Activated CD8-positive, alpha-beta memory T cell treated with anti-CD3 and anti-CD28 coated beads, Interleukin-2, amount 50 U/mL, for 1 hour (primary cell): ENCODE data around the gene TOR1AIP2.

Experiments
- DNase-seq: peaks from one replicate; pipeline ENCODE4 v3.0.0-alpha.2; 2020; ENCODE audit errors: extremely low read depth

Gene TOR1AIP2

GRCh38 chr1:179825798-179826460 lies 51.7 kb downstream of the TOR1AIP2 start:
- DNase-seq: no peak

GRCh38 chr1:179825206-179825605 lies 52.4 kb downstream of the TOR1AIP2 start:
- DNase-seq: no peak

GRCh38 chr1:179824265-179824664 lies 53.3 kb downstream of the TOR1AIP2 start:
- no peak for DNase-seq

- no peak for DNase-seq
Measured at GRCh38 chr1:179823693-179824092, 53.9 kb downstream of the TOR1AIP2 start.

- no peak for DNase-seq
Measured at GRCh38 chr1:179822065-179822464, 55.5 kb downstream of the TOR1AIP2 start.

- DNase-seq: no peak
Measured at GRCh38 chr1:179821524-179821923, 56.1 kb downstream of the TOR1AIP2 start.

GRCh38 chr1:179820226-179820970 lies 57.2 kb downstream of the TOR1AIP2 start:
- DNase-seq: no peak

GRCh38 chr1:179818743-179819173 lies 58.8 kb downstream of the TOR1AIP2 start:
- no peak for DNase-seq

GRCh38 chr1:179818260-179818659 lies 59.3 kb downstream of the TOR1AIP2 start:
- DNase-seq: no peak

GRCh38 chr1:179817789-179818188 lies 59.8 kb downstream of the TOR1AIP2 start:
- DNase-seq: no peak

GRCh38 chr1:179817056-179817455 lies 60.5 kb downstream of the TOR1AIP2 start:
- DNase-seq: no peak

- no peak for DNase-seq
Measured at GRCh38 chr1:179816196-179816960, 61.2 kb downstream of the TOR1AIP2 start.

GRCh38 chr1:179815641-179816040 lies 62.0 kb downstream of the TOR1AIP2 start:
- DNase-seq: no peak

GRCh38 chr1:179814546-179814838 lies 63.1 kb downstream of the TOR1AIP2 start:
- no peak for DNase-seq

- DNase-seq: no peak
Measured at GRCh38 chr1:179813626-179814545, 63.7 kb downstream of the TOR1AIP2 start.

- no peak for DNase-seq
Measured at GRCh38 chr1:179812501-179813292, 64.9 kb downstream of the TOR1AIP2 start.

GRCh38 chr1:179810367-179810715 lies 67.3 kb downstream of the TOR1AIP2 start:
- DNase-seq: no peak

GRCh38 chr1:179809506-179810366 lies 67.9 kb downstream of the TOR1AIP2 start:
- DNase-seq: peak; percentile 30

GRCh38 chr1:179808503-179808902 lies 69.1 kb downstream of the TOR1AIP2 start:
- no peak for DNase-seq
